GM19023 (cell line): ENCODE results near the gene MAP3K12.

ENCODE experiments used
- ATAC-seq: cut with Tn5 transposase; IDR thresholded peaks from one replicate; pipeline ENCODE4 v1.9.1; 2021; ENCODE audit warnings: mild to moderate bottlenecking, moderate library complexity; ENCODE audit not compliant: unreplicated experiment

Gene MAP3K12

DNA sequence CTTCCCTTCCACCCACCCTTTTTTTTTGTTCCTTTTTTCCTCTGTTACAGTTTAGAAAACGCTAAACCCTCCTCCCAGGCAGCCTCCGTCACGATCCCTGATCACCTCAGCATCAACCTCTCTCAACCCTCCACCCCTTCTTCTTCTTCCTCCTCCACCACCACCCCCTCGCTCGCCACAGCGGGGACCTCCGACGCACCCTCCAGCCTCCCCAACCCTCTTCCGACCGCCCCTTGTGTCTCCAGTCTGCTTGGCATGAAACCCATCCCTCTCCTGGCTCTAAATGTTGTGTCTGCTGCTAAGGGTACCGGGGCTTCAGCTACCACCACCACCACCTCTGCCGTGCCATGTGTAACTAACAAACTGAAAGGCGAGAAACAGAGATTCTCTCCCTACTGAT is 24.4 kb downstream of the MAP3K12 start:
- ATAC-seq, result no peak

DNA sequence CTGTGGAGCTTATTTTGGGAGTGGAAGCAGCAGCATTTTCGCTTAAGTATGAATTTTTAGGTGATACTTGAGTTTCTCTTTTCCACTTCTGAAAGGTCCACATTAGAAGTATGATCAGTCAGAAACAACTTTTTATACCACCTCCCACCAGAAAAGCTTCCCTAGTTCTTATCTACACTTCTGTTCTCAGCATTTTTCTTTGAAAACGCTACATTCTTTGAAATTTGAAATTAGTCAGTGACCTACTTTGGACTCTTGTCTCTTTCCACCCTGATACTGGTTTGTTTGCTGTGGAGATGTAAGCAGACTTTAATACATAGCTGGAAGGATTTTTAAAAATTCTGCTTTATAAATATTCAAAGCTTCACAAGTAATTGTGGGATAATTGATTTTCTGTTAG is 25.2 kb downstream of the MAP3K12 start:
- ATAC-seq, result no peak

DNA sequence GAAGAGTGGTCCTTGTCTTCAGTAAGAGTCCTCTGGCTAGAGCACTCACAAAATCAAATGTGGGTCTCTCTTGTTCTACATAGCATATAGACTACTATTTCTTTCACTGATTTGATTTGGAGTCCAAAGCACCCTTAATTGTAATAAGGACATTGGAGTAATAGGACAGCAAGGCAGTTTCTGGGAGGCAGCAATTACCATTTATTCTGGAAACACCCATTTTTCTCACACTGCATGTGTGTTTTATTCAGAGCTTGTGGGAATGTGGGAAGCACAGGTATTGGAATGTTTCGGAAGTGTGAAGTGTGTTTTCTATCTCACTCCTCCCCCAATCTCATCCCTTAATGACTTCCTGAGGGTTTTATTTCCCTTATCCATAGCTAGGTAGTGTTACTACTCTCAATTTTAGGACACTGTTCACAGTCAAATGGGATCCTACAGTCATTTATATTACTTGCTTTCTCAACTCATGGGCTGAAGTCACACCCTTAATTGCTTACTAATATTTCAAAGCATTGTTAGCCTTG is 27.1 kb downstream of the MAP3K12 start:
- no peak for ATAC-seq

DNA sequence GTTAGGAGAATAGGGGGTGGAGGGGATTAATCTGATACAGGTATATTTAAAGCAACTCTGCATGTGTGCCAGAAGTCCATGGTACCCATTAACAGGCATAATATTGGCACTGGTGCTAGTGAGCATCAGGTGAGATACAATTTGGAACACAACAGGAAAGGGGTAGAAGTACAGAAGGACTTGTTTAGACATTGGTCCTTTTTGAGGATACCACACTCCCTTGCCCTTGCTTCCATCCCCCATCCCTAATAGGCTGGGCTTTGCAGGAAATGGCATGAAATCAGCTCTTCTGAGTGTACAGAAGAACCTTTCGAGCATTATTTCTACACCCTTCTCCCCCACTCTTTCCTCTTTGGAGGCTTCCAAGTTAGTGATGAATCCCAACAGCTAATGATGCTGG is 31.0 kb downstream of the MAP3K12 start:
- no peak for ATAC-seq

DNA sequence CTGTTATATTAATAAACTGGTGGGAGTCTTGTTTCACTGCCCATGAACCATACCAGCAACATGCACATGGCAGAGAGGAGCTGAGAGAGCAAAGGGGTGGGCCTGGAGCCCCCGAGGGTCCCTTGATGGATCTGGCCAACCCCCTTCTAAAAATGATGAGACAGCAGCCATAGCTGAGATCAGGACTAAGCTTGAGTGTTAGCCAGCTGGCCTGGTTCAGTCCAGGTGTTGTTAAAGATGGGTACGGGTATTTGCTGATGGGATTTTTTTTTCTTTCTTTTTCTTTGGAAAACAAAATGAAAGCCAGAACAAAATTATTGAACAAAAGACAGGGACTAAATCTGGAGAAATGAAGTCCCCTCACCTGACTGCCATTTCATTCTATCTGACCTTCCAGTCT is 31.4 kb downstream of the MAP3K12 start:
- no peak for ATAC-seq

DNA sequence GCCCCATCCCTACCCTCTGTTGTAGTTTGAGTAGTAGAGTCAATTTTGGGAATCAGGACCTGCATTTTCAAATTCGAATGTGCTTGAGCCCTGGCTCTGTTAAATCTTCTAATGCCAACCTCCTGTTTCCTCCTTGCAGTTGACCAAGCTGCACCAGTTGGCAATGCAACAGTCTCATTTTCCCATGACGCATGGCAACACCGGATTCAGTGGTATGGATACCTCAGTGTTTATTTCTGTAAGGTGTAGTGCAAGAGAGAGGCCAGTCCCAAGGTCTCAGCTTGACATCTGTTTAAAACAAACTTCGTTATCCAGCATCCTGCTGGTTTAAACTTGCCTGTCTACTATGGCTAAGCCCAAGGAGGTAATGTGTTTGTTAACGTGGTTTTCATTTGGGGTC is 32.2 kb downstream of the MAP3K12 start:
- ATAC-seq, result no peak

DNA sequence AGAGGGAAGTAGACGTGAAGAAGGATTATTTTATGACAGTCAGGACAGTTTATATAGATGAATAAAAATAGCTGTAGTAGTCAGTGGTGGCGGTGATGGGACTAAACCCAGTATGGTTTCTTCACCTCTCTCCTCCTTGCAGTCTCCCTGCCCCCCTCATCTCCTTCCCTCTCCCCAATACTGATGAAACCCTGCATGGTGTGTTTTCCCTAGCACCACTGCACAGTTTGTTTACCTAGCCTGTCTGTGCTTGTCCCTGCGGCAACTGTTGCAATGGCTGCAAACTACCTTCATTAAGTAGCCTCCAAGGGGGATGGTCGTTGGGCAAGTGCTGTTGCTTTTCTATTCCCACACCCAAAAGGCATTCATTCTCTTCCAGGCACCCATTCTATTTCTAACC is 32.6 kb downstream of the MAP3K12 start:
- no peak for ATAC-seq

DNA sequence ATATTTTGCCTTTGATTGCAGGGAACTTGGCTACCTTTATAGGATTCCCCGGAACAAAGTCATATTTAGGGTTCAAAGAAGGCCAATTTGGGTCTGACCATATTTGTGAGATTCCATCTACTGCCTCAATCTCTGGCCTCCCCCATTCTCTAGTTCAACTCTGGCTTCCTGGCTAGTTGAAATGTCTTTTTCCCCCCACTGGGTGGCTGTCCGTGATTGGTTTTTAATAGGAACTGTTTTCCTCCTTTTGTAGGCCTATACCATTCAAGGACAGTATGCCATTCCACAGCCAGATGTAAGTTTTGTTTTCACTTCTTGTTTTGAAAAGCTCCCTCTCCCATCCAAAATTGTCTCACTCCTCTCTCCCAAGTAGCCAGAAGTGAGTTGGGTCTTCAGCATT is 33.6 kb downstream of the MAP3K12 start:
- no peak for ATAC-seq

DNA sequence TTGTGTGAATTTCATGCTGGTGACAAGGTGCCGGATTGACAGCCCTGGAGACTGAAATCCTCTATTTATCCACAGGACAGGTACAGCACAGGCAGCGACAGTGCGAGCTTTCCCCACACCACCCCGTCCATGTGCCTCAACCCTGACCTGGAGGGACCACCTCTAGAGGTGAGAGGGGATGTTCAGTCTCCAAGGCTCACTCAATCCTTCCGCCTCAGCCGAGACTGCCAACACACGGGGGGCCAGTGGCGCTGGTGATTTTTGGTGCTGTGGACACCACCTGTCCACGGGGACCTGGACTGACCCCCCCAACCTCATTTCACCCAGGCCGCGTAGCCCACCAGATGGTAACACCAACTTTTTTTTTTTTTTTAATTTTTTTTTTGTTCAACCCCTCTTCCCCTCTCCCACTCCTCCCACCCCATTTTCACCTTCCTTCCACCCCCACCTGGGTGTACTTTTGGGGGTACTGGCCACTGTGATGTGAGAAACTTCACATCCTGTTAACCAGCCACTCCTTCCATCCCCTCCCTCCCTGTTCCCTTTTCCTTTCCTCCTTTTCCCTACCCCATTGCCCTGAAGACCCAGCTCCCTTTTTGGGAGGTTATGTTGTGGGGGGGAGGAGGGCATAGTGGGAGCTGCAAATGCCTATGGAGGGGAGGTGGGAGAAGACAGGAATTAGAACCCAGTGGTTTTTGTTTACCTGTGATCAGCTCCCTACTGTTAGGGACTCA is 34.4 kb downstream of the MAP3K12 start:
- no peak for ATAC-seq

DNA sequence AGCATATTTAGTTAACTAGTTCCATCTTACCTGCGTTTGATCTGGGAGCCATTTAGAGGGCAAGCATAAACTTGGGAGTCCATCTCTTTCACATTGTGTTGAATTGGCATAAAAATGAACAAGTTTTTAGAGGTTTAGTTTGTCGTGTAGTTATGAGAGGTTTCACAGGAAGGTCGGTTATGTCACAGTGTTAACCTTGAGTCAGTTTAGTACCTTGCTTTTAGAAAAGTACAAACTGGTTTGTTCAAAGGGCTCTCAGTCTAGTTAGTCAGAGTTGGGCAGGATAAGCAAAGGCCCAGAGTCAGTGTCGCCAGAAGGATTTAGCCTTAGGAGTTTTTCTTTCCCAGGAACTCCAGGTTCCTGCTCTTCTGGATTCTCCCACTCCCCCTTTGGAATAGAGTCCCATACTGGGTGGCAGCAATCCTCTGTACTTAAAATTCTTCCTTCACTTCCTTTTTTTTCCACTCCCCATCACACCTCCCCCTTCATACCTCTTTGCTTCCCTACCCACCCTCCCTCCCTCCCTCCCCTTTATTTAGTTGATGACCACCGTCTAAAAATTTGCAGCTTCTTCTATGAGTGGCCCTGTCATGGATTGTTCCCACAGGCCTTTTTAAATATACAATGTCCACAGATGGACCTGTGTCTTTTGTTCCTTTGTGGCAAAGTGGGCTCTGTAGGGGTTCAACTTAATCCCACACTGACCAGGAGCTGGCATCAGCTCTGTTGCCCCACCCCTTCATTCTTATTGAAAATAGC is 35.3 kb downstream of the MAP3K12 start:
- no peak for ATAC-seq

DNA sequence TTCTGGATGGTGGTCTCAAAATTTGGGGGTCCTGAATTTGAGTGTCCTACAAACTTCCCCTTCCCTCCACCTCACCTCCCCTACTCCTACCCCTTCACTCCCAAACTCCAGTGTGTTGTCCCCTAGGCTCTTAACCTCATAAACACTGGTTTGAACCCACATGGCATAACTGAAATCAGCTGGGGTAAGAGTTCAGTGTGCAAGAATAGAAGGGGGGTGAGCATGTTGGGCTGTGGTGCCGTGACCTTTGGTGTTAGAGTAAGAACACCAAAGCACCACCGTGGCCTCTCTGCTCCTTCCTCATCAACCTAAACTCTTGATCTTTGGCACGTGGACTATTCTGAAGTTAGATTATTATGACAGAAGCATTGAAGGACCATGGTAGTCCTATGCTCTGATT is 36.3 kb downstream of the MAP3K12 start:
- ATAC-seq, result no peak

DNA sequence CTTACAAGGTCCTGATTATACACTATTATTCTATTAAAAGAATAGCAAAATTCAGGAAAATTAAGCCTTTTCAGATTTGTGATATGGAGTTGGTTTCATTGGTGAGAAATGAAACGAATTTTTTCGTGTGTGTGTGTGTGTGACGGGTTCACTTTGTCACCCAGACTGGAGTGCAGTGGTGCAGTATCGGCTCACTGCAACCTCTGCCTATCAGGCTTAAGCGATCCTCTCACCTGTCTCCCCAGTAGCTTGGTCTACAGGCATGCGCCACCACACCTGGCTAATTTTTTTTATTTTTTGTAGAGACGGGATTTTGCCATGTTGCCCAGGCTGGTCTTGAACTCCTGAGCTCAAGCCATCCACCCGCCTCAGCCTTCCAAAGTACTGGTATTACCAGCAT is 37.7 kb downstream of the MAP3K12 start:
- ATAC-seq, result no peak

DNA sequence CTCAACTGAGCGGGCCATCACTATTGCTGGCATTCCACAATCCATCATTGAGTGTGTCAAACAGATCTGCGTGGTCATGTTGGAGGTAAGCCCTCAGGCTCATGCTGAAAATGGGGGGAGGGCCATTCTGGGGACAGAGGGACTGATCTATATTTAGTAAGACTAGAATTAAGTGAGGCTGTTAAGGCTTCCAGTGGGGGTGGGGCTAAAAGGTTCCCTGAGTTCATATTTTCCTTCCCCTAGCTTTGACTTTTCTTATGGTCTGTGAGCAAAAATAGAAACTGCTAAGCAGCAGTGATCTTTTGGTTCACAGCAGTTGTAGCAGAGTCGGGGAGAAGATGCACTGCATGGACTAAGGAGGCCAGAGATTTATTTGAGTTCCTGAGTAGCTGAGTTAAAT is 38.2 kb downstream of the MAP3K12 start:
- ATAC-seq, result no peak

DNA sequence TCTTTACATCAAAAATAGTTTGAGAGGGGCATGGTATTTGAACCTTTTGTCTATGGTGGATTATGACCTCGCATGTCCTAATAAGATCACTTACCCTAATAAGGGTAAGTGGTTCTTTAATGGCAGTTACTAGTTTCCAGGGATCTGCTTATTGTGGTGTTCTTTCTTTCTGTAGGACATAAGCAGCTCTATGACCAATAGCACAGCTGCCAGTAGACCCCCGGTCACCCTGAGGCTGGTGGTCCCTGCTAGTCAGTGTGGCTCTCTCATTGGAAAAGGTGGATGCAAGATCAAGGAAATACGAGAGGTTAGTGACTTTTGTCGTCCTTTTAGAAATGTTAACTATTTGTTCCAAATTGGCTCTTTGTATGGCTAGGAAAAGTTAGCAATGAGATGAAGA is 40.2 kb downstream of the MAP3K12 start:
- ATAC-seq, result no peak

DNA sequence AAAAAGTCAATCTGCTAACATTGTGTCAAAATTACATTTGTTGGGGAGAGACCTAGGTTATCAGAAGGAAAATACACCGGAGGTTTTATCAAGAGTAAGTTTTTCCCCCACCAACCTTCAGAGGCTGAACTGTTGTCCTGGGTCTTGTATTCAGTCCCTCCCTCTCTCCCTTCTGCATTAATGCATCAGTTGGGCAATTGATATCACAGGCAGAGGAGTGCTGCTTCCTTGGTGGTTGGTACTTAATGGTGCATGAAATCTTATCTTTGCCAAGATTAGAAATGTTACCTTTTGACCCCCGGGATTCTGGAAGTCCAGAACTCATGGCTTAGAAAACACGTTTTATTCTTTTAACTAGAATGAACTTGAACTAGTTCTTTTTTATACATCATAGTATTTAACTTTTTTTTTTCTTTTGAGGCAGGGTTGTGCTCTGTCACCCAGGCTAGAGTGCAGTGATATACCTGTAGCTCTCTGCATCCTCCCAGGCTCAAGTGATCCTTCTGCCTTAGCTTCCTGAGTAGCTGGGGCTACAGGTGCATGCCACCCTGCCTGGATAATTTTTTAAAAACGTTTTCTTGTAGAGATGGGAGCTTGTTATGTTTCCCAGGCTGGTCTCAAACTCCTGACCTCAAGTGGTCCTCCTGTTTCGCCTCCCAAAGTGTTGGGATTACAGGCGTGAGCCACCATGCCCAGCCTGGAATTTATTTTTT is 42.4 kb downstream of the MAP3K12 start:
- no peak for ATAC-seq

DNA sequence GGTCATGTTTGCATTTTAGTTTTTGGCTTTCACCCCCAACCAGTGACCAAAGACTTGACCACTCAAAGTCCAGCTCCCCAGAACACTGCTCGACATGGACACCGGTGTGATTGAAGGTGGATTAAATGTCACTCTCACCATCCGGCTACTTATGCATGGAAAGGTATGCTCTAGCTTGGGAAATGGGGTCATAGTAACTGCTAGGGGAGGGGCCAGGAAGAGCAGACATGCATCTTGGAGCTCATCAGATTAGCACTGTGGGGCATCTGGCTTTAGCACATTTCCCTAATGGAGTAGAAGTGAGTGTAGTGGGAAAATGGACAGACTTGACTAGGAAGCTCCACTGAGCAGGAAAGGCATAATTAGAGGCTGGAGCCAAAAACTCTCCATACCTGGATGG is 44.6 kb downstream of the MAP3K12 start:
- no peak for ATAC-seq

DNA sequence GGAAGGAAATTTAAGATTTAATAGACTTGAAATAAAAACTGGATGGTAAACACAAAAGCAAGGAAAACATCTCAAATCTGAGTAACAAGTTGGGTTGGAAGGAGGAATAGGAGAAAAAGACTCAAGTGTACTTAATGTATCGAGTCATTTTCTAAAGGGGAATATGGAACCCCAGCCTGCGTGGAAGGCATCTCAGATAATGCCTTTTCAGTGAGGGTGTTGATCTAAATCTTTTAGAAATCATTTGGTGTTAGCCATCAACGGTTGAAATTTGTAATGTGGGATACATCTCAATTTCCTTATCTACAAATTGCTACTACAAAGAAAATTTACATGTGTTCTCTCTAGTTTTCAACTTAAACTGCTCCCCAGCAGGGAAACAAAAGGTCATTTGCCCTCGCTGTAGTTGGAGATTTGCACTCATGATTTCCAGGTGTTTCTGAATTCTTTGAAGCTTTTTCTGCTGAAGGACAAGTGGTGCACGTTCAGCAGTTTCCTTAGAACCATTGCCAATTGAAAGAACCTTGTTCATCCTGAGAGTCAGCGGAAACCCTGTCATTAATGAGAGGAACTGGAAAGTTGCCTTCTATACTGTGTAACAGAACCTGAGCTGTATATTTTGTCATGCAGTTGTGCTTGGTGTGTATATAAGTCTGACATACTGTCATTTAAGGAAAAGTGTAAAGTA is 45.2 kb downstream of the MAP3K12 start:
- ATAC-seq, result no peak

DNA sequence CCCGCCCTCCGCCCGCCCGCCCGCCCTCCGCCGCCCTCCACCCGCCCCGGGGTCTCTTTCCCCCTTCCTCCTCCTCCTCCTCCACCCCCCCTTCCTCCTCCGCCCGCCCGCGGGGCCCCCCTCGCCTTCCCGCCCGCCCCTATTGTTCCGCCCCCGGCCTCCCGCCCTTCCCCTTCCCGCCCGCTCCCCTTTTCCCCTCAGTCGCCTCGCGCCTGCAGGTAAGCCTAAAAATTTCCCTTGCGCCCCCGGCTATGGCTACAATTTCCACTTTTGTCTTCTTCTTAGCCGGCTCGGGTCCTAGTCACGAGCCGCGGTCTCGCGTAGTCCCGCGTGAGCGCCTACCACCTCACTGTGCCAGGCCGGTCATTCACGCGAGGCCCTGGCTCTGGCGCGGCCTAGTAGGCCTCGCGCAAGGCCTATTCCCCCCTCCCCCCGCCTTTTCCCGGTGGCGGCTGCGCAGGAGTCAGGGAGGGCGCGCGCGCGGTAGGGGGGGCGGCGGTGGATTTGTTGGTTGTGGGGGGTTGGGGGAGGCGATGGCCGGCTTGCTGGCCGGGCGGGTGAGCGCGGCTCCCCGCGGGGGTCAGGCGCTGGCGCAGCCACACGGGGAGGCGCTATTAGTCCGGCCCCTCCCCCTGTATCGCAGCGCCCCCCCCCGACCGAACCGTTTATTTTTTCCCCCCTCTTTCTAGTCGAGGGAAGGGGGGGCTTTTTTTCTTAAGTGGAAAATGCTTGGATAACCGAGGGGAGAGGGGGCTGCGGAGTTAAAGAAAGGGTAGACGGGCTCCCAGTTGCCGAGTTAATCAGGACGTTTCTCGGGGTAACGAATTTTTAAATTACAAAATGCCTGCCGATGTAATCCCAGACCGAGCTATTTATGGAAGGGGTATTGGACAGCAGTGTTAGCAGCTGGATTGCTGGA is 46.8 kb downstream of the MAP3K12 start:
- ATAC-seq, result no peak

DNA sequence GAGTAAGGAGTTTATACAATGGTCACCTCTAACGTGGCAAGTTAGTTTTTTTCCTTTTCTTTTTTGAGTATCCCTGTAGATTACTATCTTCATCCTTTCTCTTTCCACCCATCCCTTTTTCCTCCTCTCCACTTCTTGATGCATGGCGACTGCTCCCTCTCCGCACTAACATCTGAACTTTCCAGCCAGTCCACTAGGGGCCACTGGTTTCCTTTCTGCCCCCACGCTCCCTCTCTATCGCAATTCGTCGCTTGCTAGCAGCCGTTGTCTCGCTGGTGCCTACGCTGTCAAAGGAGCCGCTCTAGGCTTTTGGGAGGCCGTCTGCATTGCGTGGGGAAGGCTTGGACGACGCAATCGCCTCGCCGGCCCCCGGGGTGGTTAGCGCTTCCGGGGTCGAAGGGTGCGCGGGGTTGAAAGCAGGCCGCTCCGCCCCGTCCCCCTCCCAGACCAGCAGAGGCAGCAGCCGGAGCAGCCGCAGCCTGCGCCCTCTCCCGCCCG is 47.5 kb downstream of the MAP3K12 start, which contains the start of gene PCBP2:
Gene PCBP2 (plus strand): TSS at position 442 of the 498 bp plus-strand sequence. CDS start 2,699 bp downstream, outside the sequence.
- peak; percentile 95 for ATAC-seq

DNA sequence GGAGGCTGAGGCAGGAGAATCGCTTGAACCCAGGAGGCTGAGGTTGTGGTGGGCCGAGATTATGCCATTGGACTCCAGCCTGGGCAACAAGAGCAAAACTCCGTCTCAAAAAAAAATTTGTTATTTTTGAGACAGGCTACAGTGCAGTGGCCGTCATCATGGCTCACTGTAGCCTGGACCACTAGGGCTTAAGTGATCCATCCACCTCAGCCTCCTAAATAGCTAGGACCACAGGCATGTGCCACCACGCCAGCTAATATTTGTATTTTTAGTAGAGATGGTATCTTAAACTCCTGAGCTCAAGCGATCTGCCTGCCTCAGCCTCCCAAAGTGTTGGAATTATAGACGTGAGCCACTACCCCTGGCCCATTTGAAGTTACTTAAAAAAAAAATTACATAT is 48.3 kb downstream of the MAP3K12 start:
- no peak for ATAC-seq
